HepG2 (cell line): ENCODE data around the gene ANG. TPM values are rescaled to one million over a fixed set of nuclear protein-coding genes. Genes with fewer than 3 reads are reported as not detected.

Source experiments
- CREB1 ChIP-seq, 2 experiments: fragments of 450-650 bp in 1 of 2; IDR thresholded peaks; 2 replicates each; pipeline ENCODE4 v1.6.1; 2016 to 2017; ENCODE audit warnings: control low read depth in 1 of 2, mild to moderate bottlenecking in 1 of 2, missing compliant biosample characterization in 1 of 2, missing genetic modification characterization in 1 of 2
- DPF2 ChIP-seq: sonication (generic); formaldehyde crosslinking; IDR thresholded peaks from 2 replicates; pipeline ENCODE4 v1.4.0; 2020; ENCODE audit warnings: mild to moderate bottlenecking, low read depth, missing genetic modification reagents, borderline replicate concordance
- ETV5 ChIP-seq: IDR thresholded peaks from 2 replicates; pipeline ENCODE4 v1.6.1; 2018; ENCODE audit warnings: missing biosample characterization, missing genetic modification reagents, inconsistent platforms, borderline replicate concordance
- FOSL1 ChIP-seq: sonication (generic); formaldehyde crosslinking; IDR thresholded peaks from 2 replicates; pipeline ENCODE4 v1.9.0; 2021; ENCODE audit warnings: missing genetic modification reagents, borderline replicate concordance
- FOXP1 ChIP-seq, 2 experiments: fragments of 450-650 bp in 1 of 2; IDR thresholded peaks; 2 replicates each; pipeline ENCODE4 v1.6.1; 2017 to 2018; ENCODE audit warnings: antibody characterized with exemption in 1 of 2
- GFI1 ChIP-seq: sonication (generic); formaldehyde crosslinking; IDR thresholded peaks from 2 replicates; pipeline ENCODE4 v1.5.0; 2020; ENCODE audit warnings: missing genetic modification reagents, mild to moderate bottlenecking, borderline replicate concordance
- KDM5A ChIP-seq: fragments of 200-600 bp; sonication (generic); IDR thresholded peaks from 2 replicates; pipeline ENCODE4 v1.7.0; 2018; ENCODE audit warnings: antibody characterized with exemption, mild to moderate bottlenecking, low read length, borderline replicate concordance
- MLLT10 ChIP-seq: sonication (generic); formaldehyde crosslinking; IDR thresholded peaks from 2 replicates; pipeline ENCODE4 v1.4.0; 2020; ENCODE audit warnings: missing genetic modification reagents
- PAXIP1 ChIP-seq: sonication (generic); formaldehyde crosslinking; conservative IDR thresholded peaks from 2 replicates; pipeline ENCODE4 v1.4.0; 2020; ENCODE audit warnings: mild to moderate bottlenecking, missing genetic modification reagents, moderate library complexity
- REPIN1 ChIP-seq: sonication (generic); formaldehyde crosslinking; IDR thresholded peaks from 2 replicates; pipeline ENCODE4 v1.8.0; 2022; ENCODE audit warnings: missing genetic modification reagents, low read depth, mild to moderate bottlenecking, borderline replicate concordance
- SATB2 ChIP-seq: sonication (generic); formaldehyde crosslinking; IDR thresholded peaks from 2 replicates; pipeline ENCODE4 v1.5.0; 2020; ENCODE audit warnings: missing genetic modification reagents
- SIX4 ChIP-seq: sonication (generic); formaldehyde crosslinking; IDR thresholded peaks from 2 replicates; pipeline ENCODE4 v1.4.0; 2020; ENCODE audit warnings: missing genetic modification reagents
- SKIL ChIP-seq: sonication (generic); formaldehyde crosslinking; IDR thresholded peaks from 2 replicates; pipeline ENCODE4 v1.8.0; 2022; ENCODE audit warnings: missing genetic modification reagents, mild to moderate bottlenecking, moderate library complexity, borderline replicate concordance
- TARDBP ChIP-seq: sonication (generic); formaldehyde crosslinking; IDR thresholded peaks from 2 replicates; pipeline ENCODE4 v1.8.0; 2022; ENCODE audit warnings: mild to moderate bottlenecking, missing genetic modification reagents
- THAP8 ChIP-seq: sonication (generic); formaldehyde crosslinking; IDR thresholded peaks from 2 replicates; pipeline ENCODE4 v1.5.1; 2020; ENCODE audit warnings: missing genetic modification reagents, mild to moderate bottlenecking, borderline replicate concordance
- ZBTB39 ChIP-seq: sonication (generic); formaldehyde crosslinking; IDR thresholded peaks from 2 replicates; pipeline ENCODE4 v1.5.0; 2020; ENCODE audit warnings: missing genetic modification reagents
- ZMAT3 ChIP-seq: sonication (generic); formaldehyde crosslinking; conservative IDR thresholded peaks from 2 replicates; pipeline ENCODE4 v1.7.0; 2021; ENCODE audit warnings: missing genetic modification reagents
- ZNF205 ChIP-seq: IDR thresholded peaks from 2 replicates; pipeline ENCODE4 v1.6.1; 2018; ENCODE audit warnings: missing biosample characterization, missing genetic modification reagents
- ZNF430 ChIP-seq: sonication (generic); formaldehyde crosslinking; IDR thresholded peaks from 2 replicates; pipeline ENCODE4 v1.9.0; 2021; ENCODE audit warnings: mild to moderate bottlenecking, missing genetic modification reagents
- ZNF546 ChIP-seq: sonication (generic); formaldehyde crosslinking; conservative IDR thresholded peaks from 2 replicates; pipeline ENCODE4 v1.8.1; 2023; ENCODE audit warnings: mild to moderate bottlenecking, missing genetic modification reagents
- polyA plus RNA-seq, 8 experiments: library from polyadenylated mRNA; depleted of rRNA in 3 of 8; stranded (reverse) in 7 of 8; unstranded in 1 of 8; fragments of >200 nt; fragmentation: Illumina TruSeq in 4 of 8; extraction: Trizol in 4 of 8; gene quantifications; 2 replicates each; pipeline versions ENCODE4 v1.2.1 to v1.2.3, GENCODE V29; 2011 to 2016; ENCODE audit warnings: low read depth in 4 of 8, missing spikeins in 1 of 8, mixed read lengths in 1 of 8; ENCODE audit not compliant: insufficient read depth in 1 of 8
- total RNA-seq, 5 experiments: library from RNA; depleted of rRNA; stranded (reverse); fragments of >200 nt; fragmentation: Illumina TruSeq; extraction: Trizol; gene quantifications; 2 replicates each; pipeline ENCODE4 v1.2.3, GENCODE V29; 2016; ENCODE audit warnings: low read depth in 1 of 5

Gene ANG
- total and polyA plus RNA-seq, 2 of the 13 experiments (the other 11 are each of a cell fraction or from before 2014, with no cell fraction given): 83.6 to 401 TPM

- TF ChIP-seq FOSL1 (CRISPR knock-in tag) (peak; percentile 73; the same call in 1 of the 2 replicates), ZNF430 (CRISPR knock-in tag) (no peak), SKIL (peak; percentile 82), SIX4 (peak; percentile 57; the same call in 1 of the 2 replicates), ZNF205 (CRISPR knock-in tag) (peak; percentile 72; the same call in 1 of the 2 replicates), PAXIP1 (peak; percentile 85), ETV5 (CRISPR knock-in tag) (peak; percentile 52; the same call in 1 of the 2 replicates), REPIN1 (CRISPR knock-in tag) (0 out of 2 replicates have a peak, but pooled peaks have one; percentile 27), ZBTB39 (no peak), SATB2 (CRISPR knock-in tag) (no peak), MLLT10 (no peak), DPF2 (CRISPR knock-in tag) (peak; percentile 36; the same call in 1 of the 2 replicates), GFI1 (CRISPR knock-in tag) (no peak), ZMAT3 (CRISPR knock-in tag) (0 out of 2 replicates have a peak, but pooled peaks have one; percentile 34), FOXP1 (IDR thresholded peaks at IDR 0.05) (peak; percentile 87), FOXP1 (CRISPR knock-in tag; IDR thresholded peaks at IDR 0.05) (peak; percentile 98), CREB1 (IDR thresholded peaks at IDR 0.05) (no peak; the same call in 1 of the 2 replicates), CREB1 (CRISPR knock-in tag; IDR thresholded peaks at IDR 0.05) (peak; percentile 70), ZNF546 (CRISPR knock-in tag) (no peak), KDM5A (peak; percentile 54; the same call in 1 of the 2 replicates), TARDBP (CRISPR knock-in tag) (peak; percentile 47; the same call in 1 of the 2 replicates), THAP8 (CRISPR knock-in tag) (no peak)
Observed at GRCh38 chr14:20671597-20672283, 16.8 kb upstream of the ANG start (continued).
